Choroid plexus epithelial cell (primary cell): ENCODE measurements around the gene S100P.
A peak's percentile ranks its signal among the peaks of the same experiment; 100 is the strongest.
"Not testable (repeated sequence)": the region's sequence is repeated elsewhere in the genome, so short reads cannot be mapped to it uniquely, and the experiment has no call there.

Source experiments
- DNase-seq: peaks from one replicate; pipeline ENCODE4 v3.0.0-alpha.2; 2010; ENCODE audit warnings: low read depth
- H3K4me3 ChIP-seq: 2 replicates; pipeline ENCODE4 v1.5.1; 2011; ENCODE audit warnings: low read depth, mild to moderate bottlenecking, control low read depth, low read length, moderate library complexity
- TF ChIP-seq, protein P1 (sequence below): conservative IDR thresholded peaks from 2 replicates; pipeline ENCODE4 v1.5.1; 2011; ENCODE audit warnings: low read depth, mild to moderate bottlenecking, control low read depth, inconsistent platforms, low read length, moderate library complexity

The S100P gene

DNA sequence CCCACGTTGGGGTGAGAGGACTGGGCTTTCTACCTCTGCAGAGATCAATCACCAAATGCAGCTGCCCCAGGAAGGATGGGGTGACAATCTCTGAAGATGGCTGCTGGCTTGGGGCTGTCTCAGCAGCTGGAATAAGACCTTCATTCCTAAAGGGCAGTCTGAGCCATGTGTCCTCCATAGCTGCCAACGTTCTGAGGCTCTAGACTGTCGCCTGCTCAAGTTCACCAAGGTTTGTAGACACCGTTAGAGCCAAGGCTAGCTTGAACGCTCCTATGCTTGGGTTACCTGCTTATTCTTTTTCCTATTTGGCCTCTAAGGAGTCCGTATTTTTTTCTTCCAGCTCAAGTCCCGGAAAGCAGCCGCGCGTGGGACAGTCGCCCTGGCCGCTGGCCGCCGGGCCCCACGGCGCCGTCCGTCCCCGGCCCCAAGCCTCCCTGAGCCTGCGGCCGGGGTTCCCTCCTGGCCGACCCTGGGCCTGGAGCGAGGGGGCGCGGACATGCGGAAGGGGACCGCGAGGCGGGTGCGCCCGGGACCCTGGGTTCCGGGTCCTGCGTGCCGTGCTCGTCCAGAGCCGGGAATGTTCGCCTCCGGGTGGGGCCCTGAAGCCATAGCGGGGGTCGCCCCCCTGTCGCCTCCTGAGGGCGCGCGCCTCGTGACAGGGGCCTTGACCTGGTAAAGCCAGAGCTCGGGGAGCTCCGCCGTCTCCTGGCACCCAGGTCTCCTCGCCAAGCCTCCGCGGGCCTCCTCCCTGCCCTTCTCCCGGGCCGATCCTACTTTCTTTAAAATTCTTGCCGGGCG, 29.9 kb upstream of the S100P start:
- H3K4me3 ChIP-seq: no peak overlapping the region
- DNase-seq: no peak
- TF ChIP-seq, protein P1, sequence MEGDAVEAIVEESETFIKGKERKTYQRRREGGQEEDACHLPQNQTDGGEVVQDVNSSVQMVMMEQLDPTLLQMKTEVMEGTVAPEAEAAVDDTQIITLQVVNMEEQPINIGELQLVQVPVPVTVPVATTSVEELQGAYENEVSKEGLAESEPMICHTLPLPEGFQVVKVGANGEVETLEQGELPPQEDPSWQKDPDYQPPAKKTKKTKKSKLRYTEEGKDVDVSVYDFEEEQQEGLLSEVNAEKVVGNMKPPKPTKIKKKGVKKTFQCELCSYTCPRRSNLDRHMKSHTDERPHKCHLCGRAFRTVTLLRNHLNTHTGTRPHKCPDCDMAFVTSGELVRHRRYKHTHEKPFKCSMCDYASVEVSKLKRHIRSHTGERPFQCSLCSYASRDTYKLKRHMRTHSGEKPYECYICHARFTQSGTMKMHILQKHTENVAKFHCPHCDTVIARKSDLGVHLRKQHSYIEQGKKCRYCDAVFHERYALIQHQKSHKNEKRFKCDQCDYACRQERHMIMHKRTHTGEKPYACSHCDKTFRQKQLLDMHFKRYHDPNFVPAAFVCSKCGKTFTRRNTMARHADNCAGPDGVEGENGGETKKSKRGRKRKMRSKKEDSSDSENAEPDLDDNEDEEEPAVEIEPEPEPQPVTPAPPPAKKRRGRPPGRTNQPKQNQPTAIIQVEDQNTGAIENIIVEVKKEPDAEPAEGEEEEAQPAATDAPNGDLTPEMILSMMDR: no peak

DNA sequence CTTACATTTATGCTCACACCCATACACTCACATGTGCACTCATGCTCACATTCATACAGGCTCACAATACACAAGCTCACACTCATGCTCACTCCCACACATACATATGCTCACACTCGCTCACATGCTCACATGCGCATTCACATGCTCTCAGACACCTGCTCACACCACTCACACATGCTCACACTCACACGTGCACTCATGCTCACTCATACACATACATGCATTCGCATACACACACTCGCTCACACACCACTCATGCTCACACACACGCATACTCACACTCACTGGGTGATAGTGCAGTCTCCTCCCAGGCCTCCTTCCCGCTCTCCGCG, 28.4 kb upstream of the S100P start:
- H3K4me3 ChIP-seq: no peak overlapping the region
- DNase-seq: no peak
- TF ChIP-seq, protein P1: no peak

GRCh38 chr4:6668391-6668790, 25.3 kb upstream of the S100P start:
- H3K4me3 ChIP-seq: no peak overlapping the region
- peak; percentile 52 for DNase-seq
- TF ChIP-seq, protein P1: no peak

GRCh38 chr4:6671648-6672047, 22.0 kb upstream of the S100P start:
- no peak for DNase-seq
- H3K4me3 ChIP-seq: no peak overlapping the region
- TF ChIP-seq, protein P1: no peak

DNA sequence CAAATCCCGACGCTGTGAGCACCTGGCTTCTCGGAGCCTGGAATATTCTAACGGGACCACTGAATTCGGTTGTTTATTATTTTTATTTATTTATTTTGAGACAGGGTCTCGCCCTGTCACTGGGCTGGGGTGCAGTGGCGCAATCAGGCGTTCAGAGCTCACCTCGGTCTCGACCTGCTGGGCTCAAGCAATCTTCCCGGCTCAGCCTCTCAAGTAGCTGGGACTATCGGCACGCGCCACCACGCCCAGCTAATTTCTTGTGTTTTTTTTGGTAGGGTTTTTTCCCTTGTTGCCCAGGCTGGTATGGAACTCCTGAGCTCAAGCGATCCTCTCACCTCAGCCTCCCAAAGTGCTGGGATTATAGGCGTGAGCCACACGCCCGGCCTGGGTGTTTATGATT, 21.5 kb upstream of the S100P start:
- no peak overlapping the region for H3K4me3 ChIP-seq
- TF ChIP-seq, protein P1: no peak
- DNase-seq: no peak

DNA sequence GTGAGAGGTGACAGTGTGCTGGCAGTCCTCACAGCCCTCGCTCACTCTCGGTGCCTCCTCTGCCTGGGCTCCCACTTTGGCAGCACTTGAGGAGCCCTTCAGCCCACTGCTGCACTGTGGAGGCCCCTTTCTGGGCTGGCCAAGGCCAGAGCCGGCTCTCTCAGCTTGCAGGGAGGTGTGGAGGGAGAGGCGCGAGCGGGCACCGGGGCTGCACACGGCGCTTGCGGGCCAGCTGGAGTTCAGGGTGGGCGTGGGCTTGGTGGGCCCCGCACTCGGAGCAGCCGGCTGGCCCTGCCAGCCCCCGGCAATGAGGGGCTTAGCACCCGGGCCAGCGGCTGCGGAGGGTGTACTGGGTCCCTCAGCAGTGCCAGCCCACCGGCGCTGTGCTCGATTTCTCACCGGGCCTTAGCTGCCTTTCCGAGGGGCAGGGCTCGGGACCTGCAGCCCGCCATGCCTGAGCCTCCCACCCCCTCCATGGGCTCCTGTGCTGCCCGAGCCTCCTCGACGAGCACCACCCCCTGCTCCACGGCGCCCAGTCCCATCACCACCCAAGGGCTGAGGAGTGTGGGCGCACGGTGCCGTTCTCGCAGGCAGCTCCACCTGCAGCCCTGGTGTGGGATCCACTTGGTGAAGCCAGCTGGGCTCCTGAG, 21.0 kb upstream of the S100P start:
- H3K4me3 ChIP-seq: not testable (repeated sequence)

GRCh38 chr4:6673191-6673659, 20.5 kb upstream of the S100P start:
- H3K4me3 ChIP-seq: peak overlapping the region; percentile 73
- DNase-seq: peak; percentile 30

More for the DNA sequence above, 21.0 kb upstream of the S100P start:
- DNase-seq: not testable (repeated sequence)
